GM12878 (cell line): Measurements from ENCODE around the gene ELN. TPM values are rescaled to one million over a fixed set of nuclear protein-coding genes. Genes with fewer than 3 reads are reported as not detected.

Source experiments
- ATAC-seq: fragments of 200-7000 bp; cut with Tn5 transposase; 3 replicates; pipeline ENCODE4 v1.9.1; 2020; ENCODE audit warnings: mild to moderate bottlenecking, moderate library complexity
- BruUV-seq: library from RNA; stranded (reverse); fragments of 400-500 nt; replicated peaks from 2 replicates; lab custom pipeline; 2021; lab: Mats Ljungman, UMichigan
- CTCF ChIA-PET: fragments of 300-600 bp; sonication (Branson Sonifier 250); formaldehyde crosslinking; extraction: SDS; loops from one replicate; lab custom pipeline; 2021; ENCODE audit warnings: inconsistent platforms; lab: Yijun Ruan, JAX
- POLR2A ChIA-PET: fragments of 350-600 bp; formaldehyde crosslinking; extraction: SDS; loops from one replicate; lab custom pipeline; 2021; ENCODE audit warnings: inconsistent platforms; lab: Charles Lee
- RAD21 ChIA-PET: fragments of 300-600 bp; sonication (Branson Sonifier 250); formaldehyde crosslinking; loops from one replicate; lab custom pipeline; 2023; ENCODE audit warnings: antibody characterized with exemption; ENCODE audit not compliant: unreplicated experiment; lab: Charles Lee
- SMC1A ChIA-PET: fragments of 300-600 bp; sonication (Branson Sonifier 250); formaldehyde crosslinking; loops from one replicate; lab custom pipeline; 2023; ENCODE audit not compliant: unreplicated experiment, uncharacterized antibody; lab: Charles Lee
- DNase-seq: peaks from one replicate; pipeline ENCODE4 v3.0.0-alpha.2; 2011; ENCODE audit warnings: low read depth, low spot score
- FAIRE-seq: peaks from 3 replicates; lab custom pipeline; 2011; peaks lifted over from hg19 to GRCh38; lab: Jason Lieb, UNC
- H2AFZ ChIP-seq: 2 replicates; pipeline ENCODE4 v1.6.0; 2011; ENCODE audit warnings: low read depth, low read length, control low read depth; ENCODE audit not compliant: control insufficient read depth
- H3K27ac ChIP-seq: 2 replicates; pipeline ENCODE4 v1.5.1; 2011; ENCODE audit warnings: control low read depth; ENCODE audit not compliant: control insufficient read depth, insufficient read depth
- H3K27me3 ChIP-seq, 2 experiments: replicated peaks in 1 of 2; 2 replicates each; pipeline versions ENCODE4 v1.6.0 to v1.6.1; 2011; ENCODE audit warnings: low read length in 1 of 2; ENCODE audit not compliant: control insufficient read depth in 2 of 2, insufficient read depth in 2 of 2
- H3K36me3 ChIP-seq, 2 experiments: 2 replicates each; pipeline ENCODE4 v1.5.1; 2011; ENCODE audit warnings: low read length in 1 of 2; ENCODE audit not compliant: control insufficient read depth in 2 of 2, insufficient read depth in 2 of 2
- H3K4me1 ChIP-seq: 2 replicates; pipeline ENCODE4 v1.6.1; 2011; ENCODE audit warnings: mild to moderate bottlenecking, low read length, moderate library complexity, mixed read lengths; ENCODE audit not compliant: control insufficient read depth, insufficient read depth
- H3K4me2 ChIP-seq: 2 replicates; pipeline ENCODE4 v1.6.0; 2011; ENCODE audit warnings: control low read depth; ENCODE audit not compliant: control insufficient read depth, insufficient read depth
- H3K4me3 ChIP-seq: fragments of 200-600 bp; sonication (generic); 2 replicates; pipeline ENCODE4 v1.5.1; 2016
- H3K79me2 ChIP-seq: 2 replicates; pipeline ENCODE4 v1.6.0; 2011; ENCODE audit warnings: low read length; ENCODE audit not compliant: control insufficient read depth, insufficient read depth
- H3K9ac ChIP-seq: 2 replicates; pipeline ENCODE4 v1.8.0; 2011; ENCODE audit warnings: low read length, control low read depth, mixed read lengths; ENCODE audit not compliant: control insufficient read depth, insufficient read depth
- H3K9me3 ChIP-seq: replicated peaks from 3 replicates; pipeline ENCODE4 v1.5.1; 2011; ENCODE audit warnings: mild to moderate bottlenecking, low read length; ENCODE audit not compliant: control insufficient read depth, insufficient read depth
- H4K20me1 ChIP-seq: 2 replicates; pipeline ENCODE4 v1.6.0; 2011; ENCODE audit not compliant: control insufficient read depth, insufficient read depth
- ASH2L ChIP-seq: fragments of 300-600, 200-600 bp; sonication (generic); IDR thresholded peaks from 2 replicates; pipeline ENCODE4 v1.6.1; 2017; ENCODE audit warnings: low read depth, mild to moderate bottlenecking, borderline replicate concordance
- BHLHE40 ChIP-seq, 2 experiments: fragments of 450-650 bp in 1 of 2; IDR thresholded peaks; 2 replicates each; pipeline ENCODE4 v1.6.1; 2011 to 2017; ENCODE audit warnings: low read depth in 2 of 2, borderline replicate concordance in 1 of 2, improper control_type of control experiment in 1 of 2, low read length in 1 of 2, mild to moderate bottlenecking in 1 of 2
- BMI1 ChIP-seq: fragments of 450-650 bp; IDR thresholded peaks from 2 replicates; pipeline ENCODE4 v1.6.1; 2016; ENCODE audit warnings: mild to moderate bottlenecking, moderate library complexity, borderline replicate concordance
- CEBPB ChIP-seq, 2 experiments: fragments of 150-350 bp in 1 of 2; IDR thresholded peaks; 2 replicates each; pipeline ENCODE4 v1.6.1; 2012 to 2014; ENCODE audit warnings: low read depth in 2 of 2, low read length in 2 of 2, borderline replicate concordance in 1 of 2, inconsistent platforms in 1 of 2
- ESRRA ChIP-seq: IDR thresholded peaks from 2 replicates; pipeline ENCODE4 v1.6.1; 2012; ENCODE audit warnings: mild to moderate bottlenecking, low read length, improper control_type of control experiment
- EZH2 ChIP-seq: IDR thresholded peaks from 2 replicates; pipeline ENCODE4 v1.6.1; 2012; ENCODE audit warnings: low read depth, mild to moderate bottlenecking, control low read depth, inconsistent platforms, low read length, borderline replicate concordance; ENCODE audit not compliant: control insufficient read depth
- FOXM1 ChIP-seq: IDR thresholded peaks from 2 replicates; pipeline ENCODE4 v1.6.1; 2012; ENCODE audit warnings: low read depth, mild to moderate bottlenecking, inconsistent platforms, low read length, moderate library complexity
- MEF2A ChIP-seq: IDR thresholded peaks from 2 replicates; pipeline ENCODE4 v1.6.1; 2011; ENCODE audit warnings: low read depth, mild to moderate bottlenecking, low read length, moderate library complexity; ENCODE audit not compliant: insufficient read depth
- NFYB ChIP-seq: IDR thresholded peaks from 2 replicates; pipeline ENCODE4 v1.6.1; 2011; ENCODE audit warnings: low read depth, mild to moderate bottlenecking, low read length, improper control_type of control experiment, moderate library complexity; ENCODE audit not compliant: insufficient read depth
- PKNOX1 ChIP-seq: fragments of 450-650 bp; IDR thresholded peaks from 2 replicates; pipeline ENCODE4 v1.6.1; 2016; ENCODE audit warnings: mild to moderate bottlenecking
- POLR2A ChIP-seq: IDR thresholded peaks from 2 replicates; pipeline ENCODE4 v1.6.1; 2011; ENCODE audit warnings: low read depth, mild to moderate bottlenecking, low read length
- RCOR1 ChIP-seq: conservative IDR thresholded peaks from 2 replicates; pipeline ENCODE4 v1.6.1; 2012; ENCODE audit warnings: low read depth, low read length, improper control_type of control experiment
- RUNX3 ChIP-seq: IDR thresholded peaks from 2 replicates; pipeline ENCODE4 v1.6.1; 2012; ENCODE audit warnings: low read length, inconsistent platforms
- SMAD1 ChIP-seq: fragments of 450-650 bp; IDR thresholded peaks from 2 replicates; pipeline ENCODE4 v1.6.1; 2018; ENCODE audit warnings: mild to moderate bottlenecking, low read depth; ENCODE audit not compliant: partially characterized antibody
- SMAD5 ChIP-seq: IDR thresholded peaks from 2 replicates; pipeline ENCODE4 v1.6.1; 2016; ENCODE audit warnings: antibody characterized with exemption, low read depth
- SMARCA5 ChIP-seq: fragments of 450-650 bp; IDR thresholded peaks from 2 replicates; pipeline ENCODE4 v1.6.1; 2017; ENCODE audit warnings: mild to moderate bottlenecking
- SUZ12 ChIP-seq: fragments of 200-600 bp; sonication (generic); IDR thresholded peaks from one replicate; pipeline ENCODE4 v1.6.1; 2018; ENCODE audit warnings: antibody characterized with exemption, mild to moderate bottlenecking; ENCODE audit not compliant: unreplicated experiment
- ZBTB11 ChIP-seq: fragments of 450-650 bp; formaldehyde crosslinking; IDR thresholded peaks from 2 replicates; pipeline ENCODE4 v1.5.0; 2022; ENCODE audit warnings: mild to moderate bottlenecking, missing genetic modification characterization
- ZBTB33 ChIP-seq: fragments of 450-650 bp; IDR thresholded peaks from 2 replicates; pipeline ENCODE4 v1.6.1; 2017; ENCODE audit warnings: mild to moderate bottlenecking
- ZZZ3 ChIP-seq: IDR thresholded peaks from 2 replicates; pipeline ENCODE4 v1.6.1; 2011; ENCODE audit warnings: low read depth; ENCODE audit not compliant: control insufficient read depth, insufficient read length
- WGBS: methylation state at CpG from one replicate; pipeline ENCODE4 v1.1.6; 2016; ENCODE audit warnings: low lambda C conversion rate; ENCODE audit not compliant: insufficient replicate concordance, insufficient coverage; ENCODE audit errors: missing lambda C conversion rate; 5-methylcytosine and 5-hydroxymethylcytosine counted together
- in situ Hi-C: fragments of 300-500 bp; cut with MboI; formaldehyde crosslinking; loops from 9 replicates; pipeline ENCODE4 v1.14.3; 2018; ENCODE audit warnings: mixed read lengths
- intact Hi-C: fragments of 100-400 bp; cut with micrococcal nuclease; formaldehyde crosslinking; loops from one replicate; pipeline ENCODE4 v1.14.2; 2022; ENCODE audit not compliant: unreplicated experiment
- polyA plus RNA-seq, 11 experiments: library from polyadenylated mRNA; depleted of rRNA in 4 of 11; unstranded in 6 of 11; stranded (reverse) in 5 of 11; fragments of >200 nt; fragmentation: Nextera tagmentation in 4 of 11; fragmentation: Illumina TruSeq in 1 of 11; extraction: Ambion mirVana in 4 of 11; extraction: Trizol in 1 of 11; gene quantifications; 1 replicate in 1 of 11; 2 replicates in 10 of 11; pipeline versions ENCODE4 v1.2.1 to v1.2.3, GENCODE V29; 2011 to 2016; ENCODE audit warnings: inconsistent platforms in 2 of 11, missing spikeins in 2 of 11, low read depth in 1 of 11
- total RNA-seq, 4 experiments: library from RNA; depleted of rRNA in 3 of 4; stranded (reverse); fragments of >200 nt in 3 of 4; fragmentation: Illumina TruSeq in 1 of 4; extraction: Trizol in 1 of 4; gene quantifications; 2 replicates each; pipeline versions ENCODE4 v1.2.1 to v1.2.3, GENCODE V29; 2013 to 2021

The ELN gene
- total and polyA plus RNA-seq, 10 of the 15 experiments (the other 5 are each of a cell fraction or from before 2014, with no cell fraction given), result 0.08 to 0.27 (median 0.23) TPM; not detected in 7

DNA sequence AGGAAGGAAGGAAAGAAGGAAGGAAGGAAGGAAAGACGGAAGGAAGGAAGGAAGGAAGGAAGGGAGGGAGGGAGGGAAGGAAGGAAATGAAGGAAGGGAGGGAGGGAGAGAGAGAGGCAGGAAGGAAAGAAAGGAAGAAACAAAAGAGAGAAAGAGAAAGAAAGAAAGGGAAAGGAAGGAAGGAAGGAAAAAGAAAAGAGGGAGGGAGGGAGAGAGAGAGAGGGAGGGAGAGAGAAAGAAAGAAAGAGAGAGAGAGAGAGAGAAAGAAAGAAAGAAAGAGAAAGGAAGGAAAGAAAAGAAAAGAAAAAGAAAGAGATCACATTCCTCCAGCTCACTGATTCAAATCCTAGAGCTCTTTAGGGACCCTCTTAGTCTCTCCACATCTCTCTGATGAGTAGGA is 24.7 kb downstream of the ELN start:
- Histone ChIP-seq H3K27ac (no peak overlapping the region), H3K4me3 (no peak overlapping the region), H3K36me3 (no peaks in the 10 kb centered on the region), H3K9ac (no peak overlapping the region), H3K27me3 (no peaks in the 10 kb centered on the region; a peak in 1 of 4 replicates), H3K9me3 (no peaks in the 10 kb centered on the region)
- CTCF ChIA-PET, result no interaction called here
- intact Hi-C loops (no loop called here), in situ Hi-C loops (no loop called here)
- DNase-seq (no peak), FAIRE-seq (no peak)
- SMC1A ChIA-PET, result interaction anchor here (0.5 kb wide), 1 partner anchor 1818 kb away, joined by 3 read pairs; no protein-coding TSS in a partner anchor
- no TSS peak for BruUV-seq
- POLR2A ChIA-PET, result no interaction called here
- TF ChIP-seq ZBTB11 (CRISPR knock-in tag) (no peak), PKNOX1 (no peak), BHLHE40 (IDR thresholded peaks at IDR 0.05; ENCODE audit: borderline replicate concordance in 1 of 2, low read depth in 2 of 2, low read length in 1 of 2) (no peak), BMI1 (no peak), SMAD5 (no peak), ASH2L (no peak), ZZZ3 (no peak), SMARCA5 (no peak), SMAD1 (no peak), MEF2A (no peak), SUZ12 (no peak), RUNX3 (no peak), CEBPB (IDR thresholded peaks at IDR 0.05; ENCODE audit: borderline replicate concordance in 1 of 2, low read depth in 2 of 2, low read length in 2 of 2) (no peak), ZBTB33 (no peak), POLR2A (no peak), NFYB (no peak), FOXM1 (no peak), RCOR1 (no peak), EZH2 (no peak), ESRRA (no peak)
- TF ChIP-seq, all 136 proteins: peak for 0
- WGBS, result no CpG with 5 or more reads among the region's 1 CpG
- no peaks in the 10 kb centered on the region for H3K4me1 ChIP-seq
- H4K20me1 ChIP-seq, result no peaks in the 10 kb centered on the region
- RAD21 ChIA-PET, result no interaction called here
- no peak overlapping the region for H2AFZ ChIP-seq
- no peaks in the 10 kb centered on the region for H3K79me2 ChIP-seq
- ATAC-seq, result no peak
- H3K4me2 ChIP-seq, result no peak overlapping the region
